GM21390 (cell line): ENCODE data around the gene FUCA1.
"Not testable (repeated sequence)": the region's sequence is repeated elsewhere in the genome, so short reads cannot be mapped to it uniquely, and the experiment has no call there.

Experiments
- ATAC-seq: cut with Tn5 transposase; IDR thresholded peaks from one replicate; pipeline ENCODE4 v1.9.1; 2021; ENCODE audit not compliant: unreplicated experiment

FUCA1 gene

DNA sequence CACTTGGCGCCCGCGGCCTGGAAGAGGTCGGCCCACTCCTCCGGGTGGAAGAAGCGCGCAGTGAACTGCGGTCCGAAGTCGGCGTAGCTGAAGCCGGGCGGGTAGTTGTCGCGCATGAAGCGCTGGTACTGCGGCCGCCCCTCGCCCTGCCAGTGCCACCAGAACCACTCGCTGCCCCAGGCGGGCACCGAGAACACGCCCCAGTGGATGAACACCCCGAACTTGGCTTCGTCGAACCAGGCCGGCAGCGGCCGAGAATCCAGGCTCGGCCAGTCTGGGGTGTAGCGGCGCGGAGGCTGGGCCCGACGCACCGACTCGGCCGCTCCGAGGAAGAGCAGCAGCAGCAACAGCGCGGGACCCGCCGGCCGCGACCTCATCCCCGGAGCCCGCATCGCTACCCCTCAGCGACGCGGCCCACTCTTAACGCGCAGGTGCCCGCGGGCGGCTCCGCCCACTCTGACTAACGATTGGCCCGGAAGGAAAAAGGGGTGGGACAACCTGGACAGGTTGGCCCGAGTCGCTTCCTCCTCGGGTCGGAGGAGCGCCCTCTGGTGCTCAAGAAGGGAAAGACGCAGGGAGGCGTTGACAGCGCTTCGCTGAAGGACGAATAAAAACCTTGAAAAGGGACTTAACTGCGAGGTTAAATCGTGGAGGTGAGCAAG, at the start of gene FUCA1:
Gene FUCA1, minus strand, starts transcription at position 396 of the 662 bp plus-strand sequence. Its CDS starts 4 bp downstream, at position 392.
- ATAC-seq: peak; percentile 93

DNA sequence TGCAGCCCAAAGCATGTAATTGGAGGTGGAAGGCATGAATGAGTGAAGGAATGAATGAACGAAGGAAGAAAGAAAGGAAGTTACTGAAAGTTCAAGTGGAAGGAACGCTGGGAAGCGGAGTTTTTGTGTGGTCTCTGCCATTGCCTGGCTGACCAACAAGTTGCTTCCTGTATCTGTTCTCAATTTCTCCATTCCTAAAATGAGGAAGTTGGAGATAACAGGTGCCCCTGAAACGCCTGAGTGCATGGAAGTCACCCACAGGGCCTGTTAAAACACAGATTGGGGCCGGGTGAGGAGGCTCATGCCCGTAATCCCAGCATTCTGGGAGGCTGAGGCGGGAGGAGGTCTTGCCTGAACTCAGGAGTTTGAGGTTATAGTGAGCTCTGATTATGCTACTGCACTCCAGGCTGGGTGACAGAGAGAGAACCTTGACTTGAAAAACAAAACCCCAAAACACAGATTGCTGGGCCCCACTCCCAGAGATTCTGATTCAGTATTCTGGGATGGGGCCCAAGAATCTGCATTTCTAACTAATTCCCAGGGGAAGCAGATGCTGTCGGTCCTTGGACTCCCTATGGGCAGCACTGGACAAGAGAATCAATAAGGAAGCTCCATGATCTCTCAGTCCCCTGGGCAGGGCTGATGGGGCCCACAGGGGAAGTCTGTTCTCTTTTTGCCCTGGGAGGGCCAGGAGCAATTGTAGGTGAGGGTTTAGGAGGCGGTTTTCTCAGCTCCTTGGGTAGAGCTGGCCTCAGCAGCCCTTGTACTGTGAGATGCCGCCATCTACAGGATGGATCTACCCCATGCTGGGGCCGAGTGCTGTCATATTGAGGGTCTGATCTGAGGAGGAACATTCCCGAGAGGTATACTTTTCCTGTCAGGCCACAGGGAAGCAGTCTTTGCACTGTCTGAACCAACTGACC, 48.4 kb upstream of the FUCA1 start:
- ATAC-seq: no peak

DNA sequence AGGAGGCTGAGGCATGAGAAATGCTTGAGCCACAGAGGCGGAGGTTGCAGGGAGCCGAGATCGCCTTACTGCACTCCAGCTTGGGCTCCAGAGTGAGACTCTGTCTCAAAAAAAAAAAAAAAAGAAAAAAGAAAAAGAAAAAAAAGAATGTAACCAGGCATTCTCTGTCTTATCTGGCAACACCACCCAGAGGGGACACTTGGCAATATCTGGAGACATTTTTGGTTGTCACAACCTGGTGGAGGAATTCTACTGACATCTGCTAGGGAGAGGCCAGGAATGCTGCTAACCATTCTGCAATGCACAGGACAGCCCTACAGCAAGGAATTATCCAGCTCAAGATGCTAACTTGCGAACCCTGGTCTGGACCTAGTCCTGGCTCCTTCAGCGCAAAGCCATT, 47.4 kb upstream of the FUCA1 start:
- ATAC-seq: no peak

DNA sequence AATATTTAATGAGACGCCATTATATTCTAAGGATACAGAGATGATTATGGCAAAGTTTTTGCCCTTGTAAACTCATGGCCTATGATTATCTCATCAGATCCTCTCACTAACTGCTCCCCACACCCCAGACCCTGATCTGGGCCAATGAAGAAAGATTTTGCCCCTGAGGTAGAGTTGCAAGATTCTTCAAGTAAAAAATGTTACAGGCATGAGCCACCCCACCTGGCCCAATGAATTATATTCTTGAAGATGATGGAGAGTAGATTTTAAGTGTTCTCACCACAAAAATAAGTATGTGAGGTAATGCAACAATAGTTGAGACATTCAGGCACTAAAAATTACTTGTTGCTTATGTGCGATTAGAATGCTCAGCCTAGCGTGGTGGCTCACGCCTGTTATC, 46.8 kb upstream of the FUCA1 start:
- ATAC-seq: no peak

DNA sequence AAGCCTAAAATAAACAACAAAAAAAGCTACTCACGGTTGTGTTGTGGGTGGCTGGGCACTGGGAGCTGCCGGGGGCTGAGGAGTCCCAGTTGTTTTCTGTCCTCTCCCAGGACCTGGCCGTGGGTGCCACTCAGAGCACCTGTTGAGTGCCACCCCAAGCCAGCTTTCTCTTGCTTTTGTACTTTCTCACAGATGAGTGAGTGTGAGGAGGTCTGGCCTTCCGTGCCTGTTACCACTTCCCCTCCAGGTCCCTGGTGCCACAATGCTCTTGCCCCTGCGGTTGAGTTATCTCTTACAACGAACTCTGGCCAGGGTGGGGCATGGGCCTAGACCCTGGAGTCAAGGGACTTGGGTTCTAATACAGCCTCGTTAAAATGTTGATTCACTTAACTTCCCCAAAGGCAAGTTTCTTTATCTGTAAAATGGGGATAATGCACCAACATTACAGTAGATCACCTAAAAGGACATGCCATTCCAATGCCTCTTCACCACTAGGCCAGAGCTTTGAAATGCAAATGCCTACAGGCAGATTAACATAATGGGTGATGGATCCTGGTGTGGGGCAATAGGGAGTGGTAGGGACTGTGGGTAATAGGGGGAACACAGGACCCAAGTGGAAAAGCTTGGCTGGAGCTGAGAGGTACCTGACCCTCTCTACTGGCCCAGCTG, 45.3 kb upstream of the FUCA1 start, which contains the start of gene CNR2:
Gene CNR2, minus strand, starts transcription at position 151 of the 669 bp plus-strand sequence. CDS start 37,745 bp downstream, outside the sequence.
- ATAC-seq: no peak

DNA sequence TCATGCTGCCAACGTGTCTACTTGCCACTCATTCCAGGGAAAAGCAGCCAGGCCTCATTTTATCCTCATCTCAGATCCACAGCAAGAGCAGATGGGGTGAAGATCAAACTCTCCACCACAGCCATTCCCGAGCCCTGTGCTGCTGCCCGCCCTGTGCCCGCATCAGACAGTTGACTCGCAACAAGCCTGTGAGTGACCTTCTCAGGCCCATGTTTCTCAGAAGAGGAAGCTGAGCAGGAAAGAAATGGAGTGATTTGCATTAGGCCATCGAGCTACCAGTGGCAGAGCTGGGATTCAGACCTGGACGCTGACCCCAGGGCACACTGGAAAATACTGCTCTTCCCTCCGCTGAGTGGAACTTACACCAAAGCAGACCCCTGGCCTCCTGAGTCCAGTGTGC, 43.8 kb upstream of the FUCA1 start:
- ATAC-seq: no peak

DNA sequence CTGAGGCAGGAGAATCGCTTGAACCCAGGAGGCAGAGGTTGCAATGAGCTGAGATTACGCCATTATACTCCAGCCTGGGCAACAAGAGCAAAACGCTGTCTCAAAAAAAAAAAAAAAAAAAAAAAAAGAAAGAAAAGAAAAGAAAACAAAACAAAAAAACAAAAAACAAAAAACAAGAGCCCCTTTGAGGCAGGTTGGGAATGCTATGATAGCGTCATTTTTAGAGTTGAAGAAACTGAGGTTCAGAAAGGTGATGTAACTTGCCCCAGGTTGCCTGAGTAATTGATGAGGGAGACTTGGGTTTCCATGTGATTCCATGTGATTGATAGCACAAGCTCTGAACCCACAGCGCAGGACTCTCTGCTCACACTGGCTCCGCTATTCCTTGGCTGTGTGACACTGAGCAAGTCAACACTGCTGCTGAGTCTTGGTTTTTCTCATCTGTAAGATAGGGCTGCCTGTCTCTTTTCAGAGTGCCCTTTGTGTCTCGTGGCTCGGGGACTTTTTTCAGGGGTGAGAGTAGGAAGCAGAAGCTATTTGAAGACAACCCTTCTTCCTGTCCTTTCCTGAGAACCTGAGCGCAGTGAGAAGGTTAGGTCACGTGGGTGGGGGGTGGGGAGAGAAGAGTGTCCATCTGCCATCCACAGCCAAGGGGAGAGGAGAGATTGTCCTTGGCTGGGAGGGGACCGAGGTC, 42.6 kb upstream of the FUCA1 start:
- no peak for ATAC-seq

DNA sequence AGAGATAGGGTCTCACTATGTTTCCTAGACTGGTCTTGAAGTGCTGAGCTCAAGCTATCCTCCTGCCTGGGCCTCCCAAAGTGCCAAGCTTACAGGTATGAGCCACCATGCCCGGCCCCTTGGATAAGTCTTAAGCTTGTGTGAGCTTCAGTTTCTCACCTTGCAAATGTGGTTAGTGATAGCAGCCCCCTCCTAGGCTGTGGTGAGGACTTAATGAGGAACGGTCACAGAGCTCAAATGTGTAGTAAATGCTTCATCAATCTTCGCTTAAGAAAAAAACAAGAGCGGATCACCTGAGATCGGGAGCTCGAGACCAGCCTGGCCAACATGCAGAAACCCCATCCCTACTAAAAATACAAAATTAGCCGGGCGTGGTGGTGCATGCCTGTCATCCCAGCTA, 42.1 kb upstream of the FUCA1 start:
- ATAC-seq: no peak

DNA sequence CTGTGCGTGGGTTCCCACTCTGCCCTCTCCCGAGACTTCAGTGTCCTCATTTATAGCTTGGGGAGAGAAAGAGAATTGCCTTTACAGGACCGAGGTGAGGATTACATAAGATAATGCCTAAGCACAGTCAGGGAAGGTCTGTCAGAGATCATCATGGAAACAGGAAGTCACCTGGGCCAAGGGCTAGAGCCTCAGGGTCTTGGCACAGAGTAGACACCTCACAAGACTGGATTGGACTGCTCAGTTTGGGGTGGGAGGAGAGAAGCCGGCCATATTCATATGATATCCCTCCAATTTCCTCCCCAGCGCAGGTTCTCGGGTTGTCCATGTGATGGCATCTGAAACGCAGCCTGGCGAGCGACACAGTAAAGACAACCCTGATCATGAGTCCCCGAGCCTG, 41.3 kb upstream of the FUCA1 start:
- ATAC-seq: no peak

DNA sequence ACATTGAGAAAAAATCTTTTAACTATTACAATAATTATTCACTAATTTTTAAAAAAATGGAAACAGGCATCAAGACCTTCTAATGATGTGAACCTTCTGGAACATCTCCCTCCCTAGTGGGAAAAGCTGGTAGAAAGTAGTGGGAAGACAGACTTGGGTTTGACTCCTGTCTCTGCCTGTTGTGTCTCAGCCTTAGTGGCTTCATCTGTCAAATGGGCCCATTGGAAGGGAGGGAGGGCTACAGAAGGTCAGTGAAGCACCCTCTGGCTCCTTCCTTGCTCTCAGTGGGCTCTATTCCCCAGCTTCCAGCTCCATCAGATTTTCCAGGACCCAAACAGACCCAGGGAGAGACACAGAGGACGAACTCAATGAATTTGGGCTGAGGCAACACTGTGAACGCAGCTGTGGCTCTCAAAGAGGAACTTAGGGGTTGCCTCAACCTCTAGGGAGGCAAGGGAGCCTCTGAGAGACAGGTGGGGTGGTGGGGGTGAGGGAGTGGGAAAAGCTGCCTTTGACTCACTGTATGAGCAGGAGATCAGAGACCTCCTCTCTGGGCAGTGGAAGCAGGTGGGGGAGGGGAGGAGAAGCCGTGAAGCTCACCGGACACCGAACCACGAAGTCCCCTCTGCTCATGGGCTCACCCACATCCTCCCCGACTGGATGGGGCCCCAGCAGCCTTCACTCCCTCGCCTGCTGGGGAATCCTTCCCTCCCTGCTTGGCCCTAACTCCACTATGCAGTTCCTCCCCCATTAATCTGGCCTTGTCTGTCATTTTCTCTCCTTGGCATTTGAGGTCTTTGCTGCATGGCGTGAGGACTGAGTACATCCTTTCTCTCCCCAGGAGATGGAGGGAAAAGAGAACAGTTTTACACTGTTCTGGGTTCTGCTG, 40.6 kb upstream of the FUCA1 start:
- ATAC-seq: no peak

DNA sequence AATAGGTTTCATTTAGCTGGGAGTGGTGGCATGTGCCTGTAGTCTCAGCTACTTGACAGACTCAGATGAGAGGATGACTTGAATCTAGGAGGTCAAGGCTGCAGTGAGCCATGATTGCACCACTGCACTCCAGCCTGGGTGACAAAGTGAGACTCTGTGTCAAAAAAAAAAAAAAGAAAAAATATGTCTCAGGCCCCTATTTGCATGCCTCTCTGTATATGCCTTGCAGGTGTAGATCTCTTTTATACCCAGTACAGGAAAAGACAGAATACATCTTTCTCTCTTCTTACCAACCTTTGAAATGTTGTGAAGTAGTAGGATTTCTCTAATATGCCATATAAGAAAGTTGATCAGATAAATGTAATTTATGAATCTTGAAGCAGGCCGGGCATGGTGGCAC, 38.6 kb upstream of the FUCA1 start:
- ATAC-seq: no peak

DNA sequence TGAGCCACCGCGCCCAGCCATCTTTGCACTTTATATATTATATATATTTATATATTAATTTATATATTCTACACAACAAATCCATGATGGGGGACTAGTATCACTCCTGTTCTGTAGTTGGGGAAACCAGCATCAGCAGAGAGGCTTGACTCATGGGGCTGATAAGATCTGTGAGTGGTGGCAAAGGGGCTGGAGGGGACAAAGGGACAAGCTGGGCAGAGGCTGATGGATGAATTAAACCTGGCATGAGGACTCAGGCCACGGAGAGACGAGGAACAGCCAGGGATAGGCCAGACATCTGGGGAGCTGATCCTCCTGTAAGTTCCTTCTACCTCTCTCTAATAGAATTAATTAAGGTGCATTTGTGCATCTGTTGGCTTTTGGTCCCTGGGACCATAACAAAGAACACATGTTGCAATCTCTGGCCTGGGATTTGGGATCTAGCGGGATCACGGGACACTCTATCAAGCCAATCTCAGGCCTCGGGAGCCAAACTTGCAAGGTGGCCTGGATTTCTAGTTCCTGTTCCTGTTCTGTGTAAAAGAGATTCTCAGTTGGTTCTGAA, 37.5 kb upstream of the FUCA1 start:
- ATAC-seq: no peak

DNA sequence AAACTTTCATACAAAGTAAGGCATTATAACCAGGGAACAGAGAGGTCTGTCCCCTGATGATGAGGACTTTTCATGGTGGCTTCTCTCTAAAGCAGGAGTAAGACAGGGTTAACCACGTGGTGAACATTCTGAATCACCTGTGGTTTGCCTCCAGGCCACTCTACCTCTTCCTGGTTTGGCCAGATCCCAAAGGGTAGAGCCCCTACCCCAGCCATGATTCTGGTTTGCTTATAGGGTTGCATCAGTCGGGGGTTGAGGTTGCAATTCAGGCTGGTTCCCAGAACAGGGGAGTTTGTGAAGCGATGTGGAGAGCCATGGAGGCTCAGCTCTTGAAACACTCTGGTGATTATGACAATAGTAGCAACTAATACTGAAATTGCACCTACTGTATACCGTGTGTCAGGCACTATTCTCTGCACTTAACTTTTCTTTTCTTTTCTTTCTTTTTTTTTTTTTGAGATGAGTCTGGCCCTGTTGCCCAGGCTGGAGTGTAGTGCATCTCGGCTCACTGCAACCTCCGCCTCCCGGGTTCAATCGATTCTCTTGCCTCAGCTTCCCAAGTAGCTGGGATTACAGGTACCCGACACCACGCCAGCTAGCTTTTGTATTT, 36.8 kb upstream of the FUCA1 start:
- ATAC-seq: peak; percentile 55

DNA sequence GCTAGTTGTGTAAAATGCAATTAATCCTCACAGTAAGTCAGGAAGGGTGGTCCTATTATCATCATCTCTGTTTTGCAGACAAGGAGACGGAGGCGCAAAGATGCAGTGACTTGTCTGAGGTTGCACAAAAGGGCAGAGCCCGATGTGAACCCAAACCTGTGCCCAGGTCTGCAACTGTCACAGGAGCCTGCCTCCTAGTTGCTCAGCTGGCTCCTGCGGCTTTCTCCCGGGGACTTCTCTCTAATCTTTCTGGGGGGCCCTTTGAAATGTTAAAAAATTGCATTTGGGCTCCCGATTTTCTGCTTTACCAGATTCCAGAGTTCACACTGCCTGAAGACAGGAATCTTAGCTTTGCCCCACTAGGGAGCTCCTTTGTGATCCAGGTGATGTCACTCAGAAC, 35.7 kb upstream of the FUCA1 start:
- no peak for ATAC-seq

DNA sequence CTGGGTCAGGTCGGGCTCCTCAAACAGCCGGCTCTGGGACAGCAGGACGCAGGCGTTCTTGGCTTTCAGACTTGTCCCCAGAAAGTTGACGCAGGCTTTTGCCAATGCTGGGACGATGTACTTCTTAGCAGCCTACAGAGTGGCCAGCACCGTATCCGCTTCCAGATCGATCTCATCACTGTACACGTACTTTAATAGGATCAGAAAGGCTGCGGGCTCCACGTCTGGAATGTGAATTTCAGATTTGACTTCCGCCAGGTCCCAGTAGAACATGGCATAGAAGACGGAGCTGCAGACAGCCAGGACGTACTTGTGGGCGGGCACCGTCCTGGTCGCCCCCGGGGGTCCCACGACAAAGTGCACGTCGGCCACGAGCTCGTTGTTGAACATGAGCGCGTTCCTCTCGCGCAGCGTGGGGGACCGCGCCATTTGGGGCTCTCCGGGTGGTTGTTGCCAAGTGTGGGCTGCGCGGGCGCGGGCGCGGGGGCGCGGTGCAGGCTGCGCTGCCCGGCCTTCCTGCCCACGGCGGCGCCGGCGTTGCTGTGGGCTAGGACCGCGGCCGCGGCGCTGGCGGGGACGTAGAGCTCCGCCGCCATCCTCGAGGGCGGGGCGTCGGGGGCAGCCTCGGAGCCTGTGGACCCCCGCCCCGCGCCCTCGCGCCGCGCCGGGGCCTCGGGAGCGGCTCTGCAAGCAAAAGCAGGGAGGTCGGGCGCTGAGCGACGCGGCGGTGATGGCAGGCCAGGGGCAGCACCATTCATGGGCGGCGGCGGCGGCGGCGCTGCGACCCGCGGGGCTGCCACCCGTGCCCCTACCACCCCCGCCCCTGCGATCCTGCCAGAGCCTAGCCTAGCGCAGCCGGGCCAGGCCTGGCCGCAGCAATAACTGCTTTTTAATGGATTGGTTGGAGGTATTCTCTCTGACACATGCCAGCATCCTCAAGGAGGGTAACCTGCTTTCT, 34.5 kb upstream of the FUCA1 start:
- no peak for ATAC-seq

DNA sequence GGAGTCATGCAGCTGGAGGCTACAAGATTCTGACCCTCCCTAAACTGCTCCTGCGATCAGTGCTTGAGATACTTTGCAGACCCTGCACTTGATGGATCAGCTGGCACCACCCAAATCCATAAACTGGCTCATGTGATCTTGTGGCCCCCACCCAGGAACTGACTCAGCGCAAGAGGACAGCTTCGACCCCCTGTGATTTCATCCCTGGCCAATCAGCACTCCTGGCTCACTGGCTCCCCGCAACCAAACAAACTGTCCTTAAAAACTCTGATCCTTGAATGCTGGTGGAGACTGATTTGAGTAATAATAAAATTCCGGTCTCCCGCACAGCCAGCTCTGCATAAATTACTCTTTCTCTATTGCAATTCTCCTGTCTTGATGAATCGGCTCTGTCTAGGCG, 31.9 kb upstream of the FUCA1 start:
- not testable (repeated sequence) for ATAC-seq

DNA sequence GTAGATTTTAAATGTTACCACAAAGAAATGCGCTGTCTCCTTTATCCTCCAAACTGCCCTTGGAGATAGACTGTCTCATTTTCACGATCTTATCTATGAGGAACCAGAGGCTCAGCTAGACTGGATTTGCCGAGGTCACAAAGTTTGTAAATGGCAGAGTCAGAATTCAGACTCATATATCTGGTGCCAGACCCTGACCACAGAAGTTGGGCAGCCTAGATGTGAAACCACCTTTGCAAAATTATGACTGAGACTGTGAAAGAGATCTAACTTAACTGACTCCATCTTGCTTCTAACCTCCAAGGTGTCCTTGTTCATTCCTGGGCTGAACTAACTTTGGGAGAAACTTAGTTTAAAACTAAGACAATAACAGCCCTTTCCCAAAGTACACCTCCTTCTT, 31.0 kb upstream of the FUCA1 start:
- no peak for ATAC-seq

DNA sequence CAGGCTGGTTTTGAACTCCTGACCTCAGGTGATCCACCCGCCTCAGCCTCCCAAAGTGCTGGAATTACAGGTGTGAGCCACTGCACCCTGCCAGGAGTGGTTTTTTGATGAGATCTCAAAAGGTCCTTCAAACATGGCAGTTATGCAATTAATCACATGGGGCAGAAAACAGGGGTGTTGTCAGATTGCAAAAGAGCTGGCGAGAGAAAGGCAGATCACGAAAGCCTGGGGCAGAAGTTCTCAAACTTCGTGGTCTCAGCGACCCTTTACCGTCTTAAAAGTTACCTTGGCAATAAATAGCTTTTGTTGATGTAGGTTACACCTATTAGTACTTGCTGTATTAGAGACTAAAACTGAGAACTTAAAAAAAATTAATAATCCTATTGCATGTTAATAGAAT, 29.0 kb upstream of the FUCA1 start:
- no peak for ATAC-seq
